ENCODE results near the gene GLRA1. TPM values are rescaled to one million over a fixed set of nuclear protein-coding genes. Genes with fewer than 3 reads are reported as not detected.

GLRA1 gene
- total and polyA plus RNA-seq, 10 donors, result not detected

DNA sequence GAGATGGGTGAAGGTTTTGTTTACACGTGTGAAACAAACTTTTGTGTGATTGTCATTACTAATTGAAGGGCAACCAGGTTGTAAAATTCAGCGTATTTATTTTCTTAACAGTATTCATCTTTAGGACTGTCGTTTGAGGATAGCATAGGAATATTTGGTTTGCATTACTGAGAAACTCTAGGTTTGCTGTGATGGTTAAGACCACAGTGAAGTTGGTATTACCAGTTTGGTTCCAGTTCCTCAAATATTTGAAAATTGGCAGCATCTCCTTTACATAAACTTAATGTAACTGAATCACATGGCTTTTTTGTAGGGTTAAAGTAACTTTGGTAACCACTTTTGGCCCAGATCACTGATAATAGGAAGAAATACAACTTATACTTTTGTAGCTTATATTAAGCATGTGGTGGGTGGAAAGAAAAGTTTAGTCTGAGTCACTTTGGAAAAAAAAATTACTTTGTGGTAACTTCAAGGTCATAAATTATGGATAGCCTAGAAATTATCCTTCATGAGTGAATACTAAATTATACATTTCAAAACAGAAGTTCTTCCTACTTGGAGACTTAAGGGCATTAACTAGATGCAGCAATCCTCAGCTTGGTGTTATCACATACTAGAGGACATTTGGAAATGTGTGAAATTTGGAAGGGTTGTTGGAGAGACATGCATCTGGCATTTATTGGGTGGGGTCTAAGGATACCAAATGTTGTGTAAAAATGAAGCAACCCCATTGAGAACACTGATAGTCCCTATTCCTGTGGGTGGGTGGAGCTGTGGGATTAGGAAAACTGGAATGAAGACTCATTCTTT, 119.0 kb downstream of the GLRA1 start:
- H3K36me3 ChIP-seq, result peaks cover 0 to 99% (median 67%) of the 10 kb centered on the region in 6 donors
- H3K4me3 ChIP-seq, result no peak overlapping the region
- no peaks in the 10 kb centered on the region for H3K9me3 ChIP-seq
- H3K27me3 ChIP-seq (replicated peaks in 1 of 7), result no peaks in the 10 kb centered on the region
- DNase-seq, result no peak
- intact Hi-C loops (cut with DNase I; ENCODE audit: low total_unique reads), result no loop called here
- TF ChIP-seq POLR2AphosphoS5 (IDR thresholded peaks at IDR 0.05) (no peak), POLR2A (IDR thresholded peaks at IDR 0.05) (no peak)
- TF ChIP-seq, protein P1, sequence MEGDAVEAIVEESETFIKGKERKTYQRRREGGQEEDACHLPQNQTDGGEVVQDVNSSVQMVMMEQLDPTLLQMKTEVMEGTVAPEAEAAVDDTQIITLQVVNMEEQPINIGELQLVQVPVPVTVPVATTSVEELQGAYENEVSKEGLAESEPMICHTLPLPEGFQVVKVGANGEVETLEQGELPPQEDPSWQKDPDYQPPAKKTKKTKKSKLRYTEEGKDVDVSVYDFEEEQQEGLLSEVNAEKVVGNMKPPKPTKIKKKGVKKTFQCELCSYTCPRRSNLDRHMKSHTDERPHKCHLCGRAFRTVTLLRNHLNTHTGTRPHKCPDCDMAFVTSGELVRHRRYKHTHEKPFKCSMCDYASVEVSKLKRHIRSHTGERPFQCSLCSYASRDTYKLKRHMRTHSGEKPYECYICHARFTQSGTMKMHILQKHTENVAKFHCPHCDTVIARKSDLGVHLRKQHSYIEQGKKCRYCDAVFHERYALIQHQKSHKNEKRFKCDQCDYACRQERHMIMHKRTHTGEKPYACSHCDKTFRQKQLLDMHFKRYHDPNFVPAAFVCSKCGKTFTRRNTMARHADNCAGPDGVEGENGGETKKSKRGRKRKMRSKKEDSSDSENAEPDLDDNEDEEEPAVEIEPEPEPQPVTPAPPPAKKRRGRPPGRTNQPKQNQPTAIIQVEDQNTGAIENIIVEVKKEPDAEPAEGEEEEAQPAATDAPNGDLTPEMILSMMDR (IDR thresholded peaks at IDR 0.05 in 8 of 11, conservative IDR thresholded peaks at IDR 0.05 in 3 of 11), result no peak
- no peak overlapping the region for H3K27ac ChIP-seq
- whole genome bisulfite sequencing, 5 donors, result 91 to 96% (median 93%) methylated on average over 3 of the region's 3 CpGs
- peaks cover 0 to 8% (median 0%) of the 10 kb centered on the region in 6 donors for H3K4me1 ChIP-seq

DNA sequence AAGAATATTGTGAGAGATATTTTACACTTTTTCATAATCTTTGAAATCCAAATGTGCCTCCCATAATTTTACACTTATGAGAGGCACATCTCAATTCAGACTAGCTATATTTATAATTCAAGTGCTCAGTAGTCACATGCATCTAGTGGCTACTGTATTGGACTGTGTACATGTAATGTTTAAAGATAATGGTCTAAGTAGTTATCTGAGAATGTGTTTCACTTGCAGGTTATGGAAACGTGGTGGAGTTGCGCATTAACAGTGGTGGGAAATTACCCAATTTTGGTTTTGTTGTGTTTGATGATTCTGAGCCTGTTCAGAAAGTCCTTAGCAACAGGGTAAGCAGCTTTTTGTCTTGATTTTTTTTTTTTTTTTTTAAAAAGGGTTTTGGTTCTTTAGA, 124.1 kb downstream of the GLRA1 start:
- TF ChIP-seq POLR2A (IDR thresholded peaks at IDR 0.05) (no peak), POLR2AphosphoS5 (IDR thresholded peaks at IDR 0.05) (no peak)
- TF ChIP-seq, protein P1 (IDR thresholded peaks at IDR 0.05 in 8 of 11, conservative IDR thresholded peaks at IDR 0.05 in 3 of 11), result no peak
- intact Hi-C loops (cut with DNase I; ENCODE audit: low total_unique reads), result no loop called here

DNA sequence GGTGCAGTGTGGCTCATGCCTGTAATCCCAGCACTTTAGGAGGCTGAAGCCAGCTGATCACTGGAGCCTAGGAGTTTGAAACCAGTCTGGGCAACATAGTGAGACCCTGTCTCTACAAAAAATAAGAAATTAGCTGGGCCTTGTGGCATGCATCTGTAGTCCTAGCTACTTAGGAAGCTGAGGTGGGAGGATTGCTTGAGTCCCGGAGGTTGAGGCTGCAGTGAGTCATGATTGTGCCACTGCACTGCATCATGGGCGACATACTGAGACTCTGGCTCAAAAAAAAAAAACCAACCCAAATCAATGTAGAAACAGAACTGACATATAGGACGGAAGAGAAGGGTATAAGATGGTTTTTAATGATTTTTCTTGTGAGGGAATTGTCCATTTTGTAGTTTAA, 125.2 kb downstream of the GLRA1 start:
- 55 to 84% (median 77%) methylated on average over 3 of the region's 3 CpGs for WGBS, 5 donors
- TF ChIP-seq POLR2A (IDR thresholded peaks at IDR 0.05), result no peak
- TF ChIP-seq, protein P1 (IDR thresholded peaks at IDR 0.05 in 8 of 11, conservative IDR thresholded peaks at IDR 0.05 in 3 of 11), result no peak
- no peak for TF ChIP-seq POLR2AphosphoS5 (IDR thresholded peaks at IDR 0.05)
- peaks cover 0 to 21% (median 0%) of the 10 kb centered on the region in 6 donors for H3K4me1 ChIP-seq
- H3K9me3 ChIP-seq, result no peaks in the 10 kb centered on the region
- no peaks in the 10 kb centered on the region for H3K27me3 ChIP-seq (replicated peaks in 1 of 7)
- H3K36me3 ChIP-seq, result peaks cover 6 to 100% (median 98%) of the 10 kb centered on the region in 6 donors
- no peak overlapping the region for H3K27ac ChIP-seq
- intact Hi-C loops (cut with DNase I; ENCODE audit: low total_unique reads), result no loop called here
- no peak for DNase-seq
- H3K4me3 ChIP-seq, result no peak overlapping the region

More for the DNA sequence above, 124.1 kb downstream of the GLRA1 start:
- WGBS, 5 donors, result 47 to 79% (median 62%) methylated on average over 2 of the region's 2 CpGs
- Histone ChIP-seq H3K27me3 (replicated peaks in 1 of 7) (no peaks in the 10 kb centered on the region), H3K27ac (no peak overlapping the region), H3K4me3 (no peak overlapping the region), H3K36me3 (peaks cover 4 to 100% (median 94%) of the 10 kb centered on the region in 6 donors), H3K4me1 (peaks cover 0 to 21% (median 0%) of the 10 kb centered on the region in 6 donors), H3K9me3 (no peaks in the 10 kb centered on the region)
- DNase-seq, result no peak

DNA sequence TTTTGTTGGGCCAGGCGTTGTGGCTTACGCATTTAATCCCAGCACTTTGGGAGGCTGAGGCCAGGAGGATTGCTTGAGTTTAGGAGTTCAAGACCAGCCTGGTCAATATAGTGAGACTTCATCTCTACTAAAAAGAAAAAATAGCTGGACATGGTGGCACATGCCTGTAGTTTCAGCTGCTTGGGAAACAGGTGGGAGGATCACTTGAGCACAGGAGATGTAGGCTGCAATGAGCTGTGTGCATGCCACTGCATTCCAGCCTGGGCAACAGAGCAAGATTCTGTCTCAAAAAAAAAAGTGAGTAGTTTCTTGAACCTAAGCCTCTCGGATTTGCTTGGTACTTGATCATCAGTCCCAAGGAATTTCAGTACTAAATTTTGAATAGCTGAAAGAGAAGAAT, 126.0 kb downstream of the GLRA1 start:
- no peak for DNase-seq
- intact Hi-C loops (cut with DNase I; ENCODE audit: low total_unique reads), result no loop called here
- H3K4me3 ChIP-seq, result no peak overlapping the region
- H3K27ac ChIP-seq, result no peak overlapping the region
- H3K27me3 ChIP-seq (replicated peaks in 1 of 7), result no peaks in the 10 kb centered on the region
- H3K9me3 ChIP-seq, result no peaks in the 10 kb centered on the region
- peaks cover 0 to 21% (median 0%) of the 10 kb centered on the region in 6 donors for H3K4me1 ChIP-seq
- TF ChIP-seq, protein P1 (IDR thresholded peaks at IDR 0.05 in 8 of 11, conservative IDR thresholded peaks at IDR 0.05 in 3 of 11), result no peak
- TF ChIP-seq POLR2A (IDR thresholded peaks at IDR 0.05), result no peak
- TF ChIP-seq POLR2AphosphoS5 (IDR thresholded peaks at IDR 0.05), result no peak
- peaks cover 6 to 100% (median 96%) of the 10 kb centered on the region in 6 donors for H3K36me3 ChIP-seq
- 90 to 95% (median 94%) methylated on average over 3 of the region's 3 CpGs for WGBS, 5 donors
